Hepatocyte (in vitro differentiated cells): Measurements from ENCODE around the gene DNAJA3. TPM values are rescaled to one million over a fixed set of nuclear protein-coding genes. Genes with fewer than 3 reads are reported as not detected.

Experiments used
- DNase-seq: peaks from one replicate; pipeline ENCODE4 v3.0.0-alpha.2; 2016; ENCODE audit warnings: low spot score
- H2AFZ ChIP-seq: fragments of 200-600 bp; sonication (generic); 2 replicates; pipeline ENCODE4 v1.6.0; 2016; ENCODE audit warnings: antibody characterized with exemption, mild to moderate bottlenecking
- H3K27ac ChIP-seq: fragments of 200-600 bp; sonication (generic); 2 replicates; pipeline ENCODE4 v1.5.1; 2016; ENCODE audit warnings: mild to moderate bottlenecking
- H3K27me3 ChIP-seq: fragments of 200-600 bp; sonication (generic); 2 replicates; pipeline ENCODE4 v1.6.1; 2016
- H3K36me3 ChIP-seq: fragments of 200-600 bp; sonication (generic); replicated peaks from 2 replicates; pipeline ENCODE4 v1.5.1; 2016; ENCODE audit warnings: low read depth; ENCODE audit not compliant: insufficient read depth
- H3K4me1 ChIP-seq: fragments of 200-600 bp; sonication (generic); 2 replicates; pipeline ENCODE4 v1.5.1; 2016; ENCODE audit warnings: mild to moderate bottlenecking, moderate library complexity; ENCODE audit not compliant: insufficient read depth
- H3K4me2 ChIP-seq: fragments of 200-600 bp; sonication (generic); 2 replicates; pipeline ENCODE4 v1.6.0; 2016
- H3K4me3 ChIP-seq: fragments of 200-600 bp; sonication (generic); 2 replicates; pipeline ENCODE4 v1.5.1; 2016; ENCODE audit warnings: mild to moderate bottlenecking
- H3K79me2 ChIP-seq: fragments of 200-600 bp; sonication (generic); 2 replicates; pipeline ENCODE4 v1.6.0; 2017; ENCODE audit warnings: mild to moderate bottlenecking
- H3K9me2 ChIP-seq: fragments of 200-600 bp; sonication (generic); replicated peaks from 2 replicates; pipeline ENCODE4 v1.6.0; 2017; ENCODE audit warnings: mild to moderate bottlenecking; ENCODE audit not compliant: insufficient read depth
- H3K9me3 ChIP-seq: fragments of 200-600 bp; sonication (generic); 2 replicates; pipeline ENCODE4 v1.5.1; 2016; ENCODE audit warnings: low read depth, mild to moderate bottlenecking
- H4K20me1 ChIP-seq: fragments of 200-600 bp; sonication (generic); 2 replicates; pipeline ENCODE4 v1.6.0; 2016; ENCODE audit warnings: mild to moderate bottlenecking; ENCODE audit not compliant: insufficient read depth, poor library complexity, severe bottlenecking
- EZH2 ChIP-seq: fragments of 200-600 bp; sonication (generic); IDR thresholded peaks from 2 replicates; pipeline ENCODE4 v1.6.1; 2016; ENCODE audit warnings: antibody characterized with exemption, mild to moderate bottlenecking, borderline replicate concordance
- EZH2phosphoT487 ChIP-seq: fragments of 200-600 bp; sonication (generic); IDR thresholded peaks from one replicate; pipeline ENCODE4 v1.6.1; 2018; ENCODE audit warnings: antibody characterized with exemption, mild to moderate bottlenecking, low read depth, moderate library complexity; ENCODE audit not compliant: unreplicated experiment, severe bottlenecking
- WGBS: methylation state at CpG from one replicate; pipeline ENCODE4 v1.1.6; 2016; ENCODE audit warnings: low lambda C conversion rate; ENCODE audit errors: missing lambda C conversion rate; 5-methylcytosine and 5-hydroxymethylcytosine counted together
- polyA plus RNA-seq: library from polyadenylated mRNA; unstranded; fragments of >200 nt; fragmentation: Nextera tagmentation; extraction: Ambion mirVana; gene quantifications from 2 replicates; pipeline ENCODE4 v1.2.1, GENCODE V29; 2016
- small RNA-seq: library from RNA; depleted of rRNA; stranded (forward); fragments of <200 nt; gene quantifications from one replicate; pipeline ENCODE3, GENCODE V24; 2014
- total RNA-seq: library from RNA; depleted of rRNA; stranded (reverse); fragments of >200 nt; gene quantifications from 2 replicates; pipeline ENCODE4 v1.2.3, GENCODE V29; 2014
- TF ChIP-seq, protein P1 (sequence below): fragments of 200-600 bp; sonication (generic); IDR thresholded peaks from 2 replicates; pipeline ENCODE4 v1.5.1; 2016; ENCODE audit warnings: antibody characterized with exemption, mild to moderate bottlenecking; ENCODE audit not compliant: poor library complexity

The DNAJA3 gene
- total and polyA plus RNA-seq, 2 experiments from 2014 or later, result 58.8 to 59.2 TPM

DNA sequence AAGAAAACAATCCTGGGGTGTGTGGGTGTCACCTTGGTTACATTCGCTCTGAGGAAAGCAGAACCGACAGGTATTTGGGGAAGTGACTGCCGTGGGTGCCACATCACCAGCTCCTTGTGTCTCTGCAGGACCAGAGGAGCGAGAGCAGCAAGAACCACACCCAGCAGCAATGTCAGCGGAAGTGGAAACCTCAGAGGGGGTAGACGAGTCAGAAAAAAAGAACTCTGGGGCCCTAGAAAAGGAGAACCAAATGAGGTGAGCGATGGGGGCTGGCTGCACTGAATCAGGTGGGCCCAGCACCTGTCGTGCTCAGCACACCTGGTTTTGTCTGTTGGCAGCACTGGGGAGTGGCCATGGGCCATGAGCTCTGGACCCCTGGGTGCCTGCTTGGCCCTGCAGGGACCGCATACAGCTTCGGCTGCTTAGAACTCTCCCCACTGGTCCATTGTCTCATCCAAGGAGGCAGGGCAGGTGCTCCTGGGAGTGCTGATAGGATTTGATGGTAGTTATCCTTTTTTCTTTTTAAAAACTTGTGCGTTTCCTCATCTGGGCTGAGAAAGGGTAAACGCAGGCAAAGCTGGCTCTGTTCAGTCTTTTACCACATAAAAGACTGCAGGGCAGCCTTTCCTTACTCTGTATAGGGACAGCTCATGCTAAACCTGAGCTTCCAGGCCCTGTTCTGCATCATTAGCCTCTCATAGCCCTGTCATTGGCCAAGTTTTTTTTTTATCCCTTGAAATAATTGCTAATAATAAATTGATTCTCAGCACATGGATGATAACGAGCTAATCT is 79.9 kb downstream of the DNAJA3 start:
- TF ChIP-seq, protein P1, sequence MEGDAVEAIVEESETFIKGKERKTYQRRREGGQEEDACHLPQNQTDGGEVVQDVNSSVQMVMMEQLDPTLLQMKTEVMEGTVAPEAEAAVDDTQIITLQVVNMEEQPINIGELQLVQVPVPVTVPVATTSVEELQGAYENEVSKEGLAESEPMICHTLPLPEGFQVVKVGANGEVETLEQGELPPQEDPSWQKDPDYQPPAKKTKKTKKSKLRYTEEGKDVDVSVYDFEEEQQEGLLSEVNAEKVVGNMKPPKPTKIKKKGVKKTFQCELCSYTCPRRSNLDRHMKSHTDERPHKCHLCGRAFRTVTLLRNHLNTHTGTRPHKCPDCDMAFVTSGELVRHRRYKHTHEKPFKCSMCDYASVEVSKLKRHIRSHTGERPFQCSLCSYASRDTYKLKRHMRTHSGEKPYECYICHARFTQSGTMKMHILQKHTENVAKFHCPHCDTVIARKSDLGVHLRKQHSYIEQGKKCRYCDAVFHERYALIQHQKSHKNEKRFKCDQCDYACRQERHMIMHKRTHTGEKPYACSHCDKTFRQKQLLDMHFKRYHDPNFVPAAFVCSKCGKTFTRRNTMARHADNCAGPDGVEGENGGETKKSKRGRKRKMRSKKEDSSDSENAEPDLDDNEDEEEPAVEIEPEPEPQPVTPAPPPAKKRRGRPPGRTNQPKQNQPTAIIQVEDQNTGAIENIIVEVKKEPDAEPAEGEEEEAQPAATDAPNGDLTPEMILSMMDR, result no peak
- TF ChIP-seq EZH2phosphoT487 (no peak), EZH2 (no peak)
- H3K4me1 ChIP-seq, result peaks cover 15% of the 10 kb centered on the region

More for the DNA sequence above, 79.9 kb downstream of the DNAJA3 start:
- Histone ChIP-seq H3K4me3 (no peak overlapping the region), H3K79me2 (peaks cover 25% of the 10 kb centered on the region), H3K27ac (no peak overlapping the region), H3K9me3 (no peaks in the 10 kb centered on the region), H4K20me1 (no peaks in the 10 kb centered on the region), H3K9me2 (no peaks in the 10 kb centered on the region), H2AFZ (no peak overlapping the region), H3K4me2 (no peak overlapping the region), H3K27me3 (no peaks in the 10 kb centered on the region), H3K36me3 (no peaks in the 10 kb centered on the region)
- 93% methylated on average over 13 of the region's 13 CpGs for WGBS
- no peak for DNase-seq

Small RNA genes lying within 50 kb of the gene (small RNA-seq; reads per million reads assigned to genes)
- gene AC012676.2, result not detected

Other genes with a start within 250 kb of the DNAJA3 start
- 1.1 and 1.2 TPM in 2 replicates for gene SRL, start 183.8 kb upstream of the DNAJA3 start, total RNA-seq
- gene SRL, start 183.8 kb upstream of the DNAJA3 start, polyA plus RNA-seq, result 0.83 TPM in 1 of 2 replicates, not detected in the other
- gene TFAP4, start 152.8 kb upstream of the DNAJA3 start, total RNA-seq, result 6.1 and 11.4 TPM in 2 replicates
- 3.1 and 4.2 TPM in 2 replicates for gene TFAP4, start 152.8 kb upstream of the DNAJA3 start, polyA plus RNA-seq
- gene GLIS2, start 109.8 kb upstream of the DNAJA3 start, total RNA-seq, result 3.6 TPM in 2 replicates
- gene GLIS2, start 109.8 kb upstream of the DNAJA3 start, polyA plus RNA-seq, result 11.3 and 12.2 TPM in 2 replicates
- gene PAM16, start 74.5 kb upstream of the DNAJA3 start, total RNA-seq, result 33.0 and 35.0 TPM in 2 replicates
- gene PAM16, start 74.5 kb upstream of the DNAJA3 start, polyA plus RNA-seq, result 57.7 and 70.4 TPM in 2 replicates
- gene VASN, start 54.0 kb upstream of the DNAJA3 start, total RNA-seq, result 10.0 and 12.1 TPM in 2 replicates
- 55.9 and 64.2 TPM in 2 replicates for gene VASN, start 54.0 kb upstream of the DNAJA3 start, polyA plus RNA-seq
- 13.9 and 18.2 TPM in 2 replicates for gene CORO7, start 9.3 kb upstream of the DNAJA3 start, total RNA-seq
- 33.3 and 34.4 TPM in 2 replicates for gene CORO7, start 9.3 kb upstream of the DNAJA3 start, polyA plus RNA-seq
- 42.7 and 47.6 TPM in 2 replicates for gene NMRAL1, start 48.8 kb downstream of the DNAJA3 start, total RNA-seq
- 47.5 and 49.5 TPM in 2 replicates for gene NMRAL1, start 48.8 kb downstream of the DNAJA3 start, polyA plus RNA-seq
- gene HMOX2, start 50.5 kb downstream of the DNAJA3 start, total RNA-seq, result 57.7 and 68.8 TPM in 2 replicates
- gene HMOX2, start 50.5 kb downstream of the DNAJA3 start, polyA plus RNA-seq, result 108 TPM in 2 replicates
- 19.7 and 22.0 TPM in 2 replicates for gene CDIP1, start 112.9 kb downstream of the DNAJA3 start, total RNA-seq
- gene CDIP1, start 112.9 kb downstream of the DNAJA3 start, polyA plus RNA-seq, result 29.3 and 33.3 TPM in 2 replicates
- 0.12 and 0.20 TPM in 2 replicates for gene C16orf96, start 130.5 kb downstream of the DNAJA3 start, total RNA-seq
- gene C16orf96, start 130.5 kb downstream of the DNAJA3 start, polyA plus RNA-seq, result 0.15 TPM in 1 of 2 replicates, not detected in the other
- gene UBALD1, start 189.0 kb downstream of the DNAJA3 start, total RNA-seq, result 6.1 and 9.9 TPM in 2 replicates
- gene UBALD1, start 189.0 kb downstream of the DNAJA3 start, polyA plus RNA-seq, result 25.7 and 36.8 TPM in 2 replicates
- gene MGRN1, start 199.0 kb downstream of the DNAJA3 start, total RNA-seq, result 24.1 and 29.2 TPM in 2 replicates
- 30.8 and 32.0 TPM in 2 replicates for gene MGRN1, start 199.0 kb downstream of the DNAJA3 start, polyA plus RNA-seq